Endodermal cell (in vitro differentiated cells): ENCODE measurements around the gene ST6GALNAC1. TPM values are rescaled to one million over a fixed set of nuclear protein-coding genes. Genes with fewer than 3 reads are reported as not detected.

ENCODE experiments used
- DNase-seq: peaks from one replicate; pipeline ENCODE4 v3.0.0-alpha.2; 2017
- H3K27ac ChIP-seq: 2 replicates; pipeline ENCODE4 v1.5.1; 2013; ENCODE audit warnings: mild to moderate bottlenecking, low read depth, low read length, moderate library complexity
- H3K27me3 ChIP-seq: 2 replicates; pipeline ENCODE4 v1.6.1; 2013; ENCODE audit warnings: mild to moderate bottlenecking, low read length, moderate library complexity; ENCODE audit not compliant: insufficient read depth, control insufficient read depth, poor library complexity, severe bottlenecking
- H3K36me3 ChIP-seq: 2 replicates; pipeline ENCODE4 v1.7.0; 2013; ENCODE audit warnings: mild to moderate bottlenecking, low read length, moderate library complexity; ENCODE audit not compliant: control insufficient read depth, insufficient read depth
- H3K4me1 ChIP-seq: one replicate; pipeline ENCODE4 v1.7.0; 2013; ENCODE audit warnings: low read length; ENCODE audit not compliant: control insufficient read depth, insufficient read depth
- H3K4me3 ChIP-seq: 2 replicates; pipeline ENCODE4 v1.5.1; 2013; ENCODE audit warnings: mild to moderate bottlenecking, low read length, moderate library complexity
- H3K9ac ChIP-seq: 2 replicates; pipeline ENCODE4 v1.6.1; 2013; ENCODE audit warnings: mild to moderate bottlenecking, low read length, moderate library complexity; ENCODE audit not compliant: poor library complexity, severe bottlenecking; ENCODE audit errors: extremely low read depth
- H3K9me3 ChIP-seq: 2 replicates; pipeline ENCODE4 v1.6.1; 2013; ENCODE audit warnings: mild to moderate bottlenecking, low read length, moderate library complexity; ENCODE audit not compliant: control insufficient read depth
- H3K27ac Mint-ChIP-seq: 2 replicates; pipeline ENCODE4 v1.8.0; 2020; ENCODE audit warnings: mixed read lengths
- H3K27me3 Mint-ChIP-seq: 2 replicates; pipeline ENCODE4 v1.8.0; 2021; ENCODE audit warnings: mild to moderate bottlenecking, mixed read lengths; ENCODE audit not compliant: insufficient read depth
- H3K36me3 Mint-ChIP-seq: 2 replicates; pipeline ENCODE4 v1.8.0; 2020; ENCODE audit warnings: low read depth, mixed read lengths
- H3K4me1 Mint-ChIP-seq: 2 replicates; pipeline ENCODE4 v1.8.0; 2020; ENCODE audit warnings: mixed read lengths
- H3K4me3 Mint-ChIP-seq: 2 replicates; pipeline ENCODE4 v1.8.0; 2020; ENCODE audit warnings: mild to moderate bottlenecking, moderate library complexity, mixed read lengths
- H3K9me3 Mint-ChIP-seq: 2 replicates; pipeline ENCODE4 v1.8.0; 2020; ENCODE audit warnings: mild to moderate bottlenecking, mixed read lengths
- WGBS, 2 experiments: methylation state at CpG; one replicate each; pipeline versions ENCODE4 v1.1.5 to v1.1.7; 2013; ENCODE audit warnings: missing lambda C conversion rate in 2 of 2, mixed read lengths in 1 of 2; ENCODE audit not compliant: insufficient coverage in 1 of 2, insufficient read length in 1 of 2; 5-methylcytosine and 5-hydroxymethylcytosine counted together
- total RNA-seq, 2 donors: library from RNA; stranded (reverse); fragmentation: NEBNext Ultra II Directional in 1 of 2; extraction: Animal tissue kit (Norgen Biotek cat#: 25700) in 1 of 2; gene quantifications; 2 replicates in 1 of 2; 3 replicates in 1 of 2; pipeline ENCODE4 v1.2.1, GENCODE V29; 2021
- TF ChIP-seq, protein P1 (sequence below): fragments of 200-600 bp; sonication (generic); conservative IDR thresholded peaks from 2 replicates; pipeline ENCODE4 v1.5.0; 2021; ENCODE audit warnings: antibody characterized with exemption, mild to moderate bottlenecking

ST6GALNAC1 gene
- total RNA-seq, 2 donors from 2014 or later, result not detected

DNA sequence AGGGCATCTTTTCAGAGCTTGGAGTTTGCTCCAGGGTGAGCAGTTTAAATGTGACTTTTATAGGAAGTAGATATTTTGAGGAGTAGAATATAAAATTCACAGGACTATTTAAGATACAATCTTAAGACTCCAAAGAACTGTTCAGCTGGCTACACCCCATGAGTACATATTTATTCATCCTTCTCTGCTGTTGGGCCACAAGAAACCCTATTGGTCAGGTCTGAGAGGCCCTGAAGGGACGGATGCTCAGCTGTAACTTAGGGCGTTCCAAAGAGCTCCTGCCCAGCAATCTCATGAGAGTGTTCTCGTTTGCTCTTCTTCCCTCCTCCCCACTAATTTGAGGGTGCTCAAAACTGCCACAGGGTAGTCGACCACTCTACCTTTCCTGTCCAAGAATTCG, 65.2 kb downstream of the ST6GALNAC1 start:
- Histone ChIP-seq H3K4me3 (no peak overlapping the region), H3K9ac (no peak overlapping the region), H3K36me3 (no peaks in the 10 kb centered on the region), H3K27me3 (peaks cover under 1% of the 10 kb centered on the region), H3K27ac (no peak overlapping the region), H3K9me3 (peaks cover 7% of the 10 kb centered on the region), H3K4me1 (no peaks in the 10 kb centered on the region)
- no peak for DNase-seq
- Mint-ChIP-seq H3K4me1 (peaks cover 11% of the 10 kb centered on the region), H3K4me3 (no peak overlapping the region), H3K27me3 (peaks cover 12% of the 10 kb centered on the region), H3K9me3 (no peaks in the 10 kb centered on the region), H3K27ac (no peak overlapping the region), H3K36me3 (peaks cover 4% of the 10 kb centered on the region)
- TF ChIP-seq, protein P1, sequence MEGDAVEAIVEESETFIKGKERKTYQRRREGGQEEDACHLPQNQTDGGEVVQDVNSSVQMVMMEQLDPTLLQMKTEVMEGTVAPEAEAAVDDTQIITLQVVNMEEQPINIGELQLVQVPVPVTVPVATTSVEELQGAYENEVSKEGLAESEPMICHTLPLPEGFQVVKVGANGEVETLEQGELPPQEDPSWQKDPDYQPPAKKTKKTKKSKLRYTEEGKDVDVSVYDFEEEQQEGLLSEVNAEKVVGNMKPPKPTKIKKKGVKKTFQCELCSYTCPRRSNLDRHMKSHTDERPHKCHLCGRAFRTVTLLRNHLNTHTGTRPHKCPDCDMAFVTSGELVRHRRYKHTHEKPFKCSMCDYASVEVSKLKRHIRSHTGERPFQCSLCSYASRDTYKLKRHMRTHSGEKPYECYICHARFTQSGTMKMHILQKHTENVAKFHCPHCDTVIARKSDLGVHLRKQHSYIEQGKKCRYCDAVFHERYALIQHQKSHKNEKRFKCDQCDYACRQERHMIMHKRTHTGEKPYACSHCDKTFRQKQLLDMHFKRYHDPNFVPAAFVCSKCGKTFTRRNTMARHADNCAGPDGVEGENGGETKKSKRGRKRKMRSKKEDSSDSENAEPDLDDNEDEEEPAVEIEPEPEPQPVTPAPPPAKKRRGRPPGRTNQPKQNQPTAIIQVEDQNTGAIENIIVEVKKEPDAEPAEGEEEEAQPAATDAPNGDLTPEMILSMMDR, result no peak
- 87 to 98% methylated on average over 5 of the region's 5 CpGs for WGBS, 2 experiments

DNA sequence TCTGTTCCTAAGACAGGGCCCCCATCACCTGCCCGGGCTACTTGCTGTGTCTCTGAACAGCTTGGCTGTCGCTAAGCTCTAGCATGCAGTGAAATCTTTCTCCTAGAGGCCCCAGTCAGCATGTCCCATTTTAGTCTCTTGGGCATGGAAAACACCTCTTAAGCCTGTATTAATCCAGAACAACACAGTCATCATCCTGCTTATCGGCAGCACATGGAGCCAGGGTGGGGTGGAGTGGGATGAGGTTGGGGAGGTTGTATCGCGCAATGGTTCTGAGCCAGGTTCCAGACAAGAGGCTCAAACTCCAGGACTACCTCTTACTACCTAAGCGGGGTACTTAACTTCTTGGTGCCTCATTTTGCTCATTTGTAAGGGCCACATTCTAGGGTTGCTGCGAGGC, 65.7 kb downstream of the ST6GALNAC1 start:
- no peak overlapping the region for H3K4me3 ChIP-seq
- Mint-ChIP-seq H3K4me1 (peaks cover 11% of the 10 kb centered on the region), H3K27ac (no peak overlapping the region), H3K4me3 (no peak overlapping the region), H3K36me3 (peaks cover 4% of the 10 kb centered on the region), H3K9me3 (no peaks in the 10 kb centered on the region), H3K27me3 (peaks cover 7% of the 10 kb centered on the region)
- H3K9ac ChIP-seq, result no peak overlapping the region
- no peak for DNase-seq
- WGBS, 2 experiments, result 96% methylated on average over 4 to 7 of the region's 7 CpGs
- no peak overlapping the region for H3K27ac ChIP-seq
- no peaks in the 10 kb centered on the region for H3K36me3 ChIP-seq
- TF ChIP-seq, protein P1, result no peak
- no peaks in the 10 kb centered on the region for H3K4me1 ChIP-seq
- H3K27me3 ChIP-seq, result no peaks in the 10 kb centered on the region
- peaks cover 7% of the 10 kb centered on the region for H3K9me3 ChIP-seq

DNA sequence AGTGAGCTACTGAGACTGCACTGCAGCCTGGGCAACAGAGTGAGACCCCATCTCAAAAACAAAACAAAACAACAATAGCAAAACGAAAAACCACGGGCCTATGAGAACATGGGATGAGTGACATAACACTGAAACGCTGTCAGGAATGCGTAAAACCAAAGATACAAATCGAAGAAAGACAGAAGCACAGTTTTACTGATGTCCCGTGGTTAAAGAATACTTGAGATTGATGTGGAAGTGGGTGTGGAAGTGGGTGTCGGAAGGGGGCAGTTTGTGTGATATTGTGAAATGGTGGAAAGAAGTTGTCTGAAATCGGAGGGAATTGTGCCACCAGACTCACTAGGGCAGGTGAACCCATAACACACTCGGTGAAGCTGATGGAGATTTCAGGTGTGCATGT, 67.4 kb downstream of the ST6GALNAC1 start:
- no peak for DNase-seq
- Mint-ChIP-seq H3K27me3 (peaks cover 3% of the 10 kb centered on the region), H3K4me3 (no peak overlapping the region), H3K4me1 (peaks cover 5% of the 10 kb centered on the region), H3K36me3 (peaks cover 7% of the 10 kb centered on the region), H3K27ac (no peak overlapping the region), H3K9me3 (no peaks in the 10 kb centered on the region)
- Histone ChIP-seq H3K27ac (no peak overlapping the region), H3K9me3 (peaks cover 7% of the 10 kb centered on the region), H3K4me3 (no peak overlapping the region), H3K36me3 (peaks cover 4% of the 10 kb centered on the region), H3K27me3 (no peaks in the 10 kb centered on the region), H3K9ac (no peak overlapping the region), H3K4me1 (no peaks in the 10 kb centered on the region)
- WGBS, 2 experiments, result 96 to 97% methylated on average over 7 to 9 of the region's 9 CpGs
- TF ChIP-seq, protein P1, result no peak
